ENCODE measurements around the gene ZNF789.

The ZNF789 gene

DNA sequence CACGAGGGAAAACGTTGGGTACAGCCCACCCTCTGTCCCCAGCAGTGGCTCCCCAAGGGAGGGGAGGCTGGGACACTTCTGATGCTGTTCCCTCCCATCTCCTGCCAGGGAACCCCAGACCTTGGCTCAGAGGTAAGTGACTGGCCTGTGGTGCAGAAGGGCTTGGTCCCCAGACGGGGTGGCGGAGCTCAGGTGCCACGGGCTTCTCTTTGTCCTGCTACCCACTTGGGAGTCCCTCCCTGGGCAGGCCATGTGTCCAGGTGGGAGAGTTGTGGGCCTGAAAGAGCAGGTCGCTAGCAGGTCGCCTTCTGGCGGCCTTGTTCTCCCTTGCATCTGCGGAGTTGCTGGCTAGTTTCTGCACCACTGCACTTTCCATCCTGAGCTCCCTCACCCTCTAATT is 16.8 kb upstream of the ZNF789 start (continued):
- TF ChIP-seq, protein P1, sequence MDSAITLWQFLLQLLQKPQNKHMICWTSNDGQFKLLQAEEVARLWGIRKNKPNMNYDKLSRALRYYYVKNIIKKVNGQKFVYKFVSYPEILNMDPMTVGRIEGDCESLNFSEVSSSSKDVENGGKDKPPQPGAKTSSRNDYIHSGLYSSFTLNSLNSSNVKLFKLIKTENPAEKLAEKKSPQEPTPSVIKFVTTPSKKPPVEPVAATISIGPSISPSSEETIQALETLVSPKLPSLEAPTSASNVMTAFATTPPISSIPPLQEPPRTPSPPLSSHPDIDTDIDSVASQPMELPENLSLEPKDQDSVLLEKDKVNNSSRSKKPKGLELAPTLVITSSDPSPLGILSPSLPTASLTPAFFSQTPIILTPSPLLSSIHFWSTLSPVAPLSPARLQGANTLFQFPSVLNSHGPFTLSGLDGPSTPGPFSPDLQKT (IDR thresholded peaks at IDR 0.05; ENCODE audit: borderline replicate concordance, low read depth, low read length): no peak
- TF ChIP-seq ZIC2 (tag by site-specific recombination; IDR thresholded peaks at IDR 0.05): no peak
- TF ChIP-seq TCF7L2 (IDR thresholded peaks at IDR 0.05; ENCODE audit: borderline replicate concordance, low read depth, low read length): no peak
- TF ChIP-seq, protein P2, sequence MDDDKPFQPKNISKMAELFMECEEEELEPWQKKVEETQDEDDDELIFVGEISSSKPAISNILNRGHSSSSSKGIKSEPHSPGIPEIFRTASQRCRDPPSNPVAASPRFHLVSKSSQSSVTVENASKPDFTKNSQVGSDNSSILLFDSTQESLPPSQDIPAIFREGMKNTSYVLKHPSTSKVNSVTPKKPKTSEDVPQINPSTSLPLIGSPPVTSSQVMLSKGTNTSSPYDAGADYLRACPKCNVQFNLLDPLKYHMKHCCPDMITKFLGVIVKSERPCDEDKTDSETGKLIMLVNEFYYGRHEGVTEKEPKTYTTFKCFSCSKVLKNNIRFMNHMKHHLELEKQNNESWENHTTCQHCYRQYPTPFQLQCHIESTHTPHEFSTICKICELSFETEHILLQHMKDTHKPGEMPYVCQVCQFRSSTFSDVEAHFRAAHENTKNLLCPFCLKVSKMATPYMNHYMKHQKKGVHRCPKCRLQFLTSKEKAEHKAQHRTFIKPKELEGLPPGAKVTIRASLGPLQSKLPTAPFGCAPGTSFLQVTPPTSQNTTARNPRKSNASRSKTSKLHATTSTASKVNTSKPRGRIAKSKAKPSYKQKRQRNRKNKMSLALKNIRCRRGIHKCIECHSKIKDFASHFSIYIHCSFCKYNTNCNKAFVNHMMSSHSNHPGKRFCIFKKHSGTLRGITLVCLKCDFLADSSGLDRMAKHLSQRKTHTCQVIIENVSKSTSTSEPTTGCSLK (tag by site-specific recombination; IDR thresholded peaks at IDR 0.05): no peak

DNA sequence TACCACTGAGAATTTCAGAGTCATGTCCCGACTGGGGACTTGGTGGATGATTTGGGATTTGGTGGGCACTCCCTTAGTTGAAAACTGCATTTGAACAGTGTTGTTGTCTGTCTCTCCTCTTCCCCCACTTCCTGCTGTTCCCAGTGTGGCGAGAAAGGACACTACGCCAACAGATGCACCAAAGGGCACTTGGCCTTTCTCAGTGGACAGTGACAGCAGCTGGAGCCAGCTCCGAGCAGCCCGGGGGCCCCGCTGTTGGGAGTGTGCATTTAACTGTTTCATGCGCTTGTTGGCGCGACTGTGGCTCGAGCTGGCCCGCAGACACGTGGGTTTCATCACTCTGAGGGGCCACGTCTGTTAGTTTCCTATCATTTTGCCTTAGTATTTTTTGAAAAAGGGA is 16.4 kb upstream of the ZNF789 start:
- POLR2A ChIA-PET: interaction anchor here (0.6 to 1.5 kb wide), 4 partner anchors 10 to 359 kb away, joined by 3 to 4 read pairs (median 4); partner anchors contain the start of genes CPSF4, PTCD1 and ZNF394
- CTCF ChIA-PET: no interaction called here
- Histone ChIP-seq H3K4me1 (ENCODE audit: control insufficient read depth, insufficient read depth, low read length) (no peaks in the 10 kb centered on the region), H3K36me3 (ENCODE audit: control insufficient read depth in 2 of 2, insufficient read depth in 1 of 2, low read length in 2 of 2) (peaks cover 11 to 97% of the 10 kb centered on the region in 2 experiments; a peak in 2 of 3 replicates), H3K27ac (ENCODE audit: extremely low read depth, low read depth, low read length) (no peak overlapping the region), H3K9me3 (ENCODE audit: control insufficient read depth, insufficient read depth, low read depth, low read length) (no peaks in the 10 kb centered on the region), H3K4me3 (ENCODE audit: low read depth, low read length) (no peak overlapping the region)
- TF ChIP-seq SP2 (tag by site-specific recombination; IDR thresholded peaks at IDR 0.05): no peak
- TF ChIP-seq, protein P3, sequence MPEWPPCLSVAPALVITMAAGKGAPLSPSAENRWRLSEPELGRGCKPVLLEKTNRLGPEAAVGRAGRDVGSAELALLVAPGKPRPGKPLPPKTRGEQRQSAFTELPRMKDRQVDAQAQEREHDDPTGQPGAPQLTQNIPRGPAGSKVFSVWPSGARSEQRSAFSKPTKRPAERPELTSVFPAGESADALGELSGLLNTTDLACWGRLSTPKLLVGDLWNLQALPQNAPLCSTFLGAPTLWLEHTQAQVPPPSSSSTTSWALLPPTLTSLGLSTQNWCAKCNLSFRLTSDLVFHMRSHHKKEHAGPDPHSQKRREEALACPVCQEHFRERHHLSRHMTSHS (tag by site-specific recombination; IDR thresholded peaks at IDR 0.05): no peak
- TF ChIP-seq, protein P4, sequence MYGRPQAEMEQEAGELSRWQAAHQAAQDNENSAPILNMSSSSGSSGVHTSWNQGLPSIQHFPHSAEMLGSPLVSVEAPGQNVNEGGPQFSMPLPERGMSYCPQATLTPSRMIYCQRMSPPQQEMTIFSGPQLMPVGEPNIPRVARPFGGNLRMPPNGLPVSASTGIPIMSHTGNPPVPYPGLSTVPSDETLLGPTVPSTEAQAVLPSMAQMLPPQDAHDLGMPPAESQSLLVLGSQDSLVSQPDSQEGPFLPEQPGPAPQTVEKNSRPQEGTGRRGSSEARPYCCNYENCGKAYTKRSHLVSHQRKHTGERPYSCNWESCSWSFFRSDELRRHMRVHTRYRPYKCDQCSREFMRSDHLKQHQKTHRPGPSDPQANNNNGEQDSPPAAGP (tag by site-specific recombination; IDR thresholded peaks at IDR 0.05): no peak
- no peak for TF ChIP-seq ZNF701 (tag by site-specific recombination; IDR thresholded peaks at IDR 0.05)
- TF ChIP-seq ZNF175 (tag by site-specific recombination; IDR thresholded peaks at IDR 0.05): no peak
- TF ChIP-seq KLF16 (tag by site-specific recombination; IDR thresholded peaks at IDR 0.05): no peak
- no peak for TF ChIP-seq ZNF777 (tag by site-specific recombination; IDR thresholded peaks at IDR 0.05; ENCODE audit: borderline replicate concordance)
- TF ChIP-seq, protein P5, sequence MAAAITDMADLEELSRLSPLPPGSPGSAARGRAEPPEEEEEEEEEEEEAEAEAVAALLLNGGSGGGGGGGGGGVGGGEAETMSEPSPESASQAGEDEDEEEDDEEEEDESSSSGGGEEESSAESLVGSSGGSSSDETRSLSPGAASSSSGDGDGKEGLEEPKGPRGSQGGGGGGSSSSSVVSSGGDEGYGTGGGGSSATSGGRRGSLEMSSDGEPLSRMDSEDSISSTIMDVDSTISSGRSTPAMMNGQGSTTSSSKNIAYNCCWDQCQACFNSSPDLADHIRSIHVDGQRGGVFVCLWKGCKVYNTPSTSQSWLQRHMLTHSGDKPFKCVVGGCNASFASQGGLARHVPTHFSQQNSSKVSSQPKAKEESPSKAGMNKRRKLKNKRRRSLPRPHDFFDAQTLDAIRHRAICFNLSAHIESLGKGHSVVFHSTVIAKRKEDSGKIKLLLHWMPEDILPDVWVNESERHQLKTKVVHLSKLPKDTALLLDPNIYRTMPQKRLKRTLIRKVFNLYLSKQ (tag by site-specific recombination; IDR thresholded peaks at IDR 0.05; ENCODE audit: borderline replicate concordance): no peak
- TF ChIP-seq ZNF223 (tag by site-specific recombination; IDR thresholded peaks at IDR 0.05): no peak
- TF ChIP-seq GFI1B (tag by site-specific recombination; IDR thresholded peaks at IDR 0.05): no peak
- TF ChIP-seq ZNF24 (tag by site-specific recombination; IDR thresholded peaks at IDR 0.05): no peak
- TF ChIP-seq, protein P6, sequence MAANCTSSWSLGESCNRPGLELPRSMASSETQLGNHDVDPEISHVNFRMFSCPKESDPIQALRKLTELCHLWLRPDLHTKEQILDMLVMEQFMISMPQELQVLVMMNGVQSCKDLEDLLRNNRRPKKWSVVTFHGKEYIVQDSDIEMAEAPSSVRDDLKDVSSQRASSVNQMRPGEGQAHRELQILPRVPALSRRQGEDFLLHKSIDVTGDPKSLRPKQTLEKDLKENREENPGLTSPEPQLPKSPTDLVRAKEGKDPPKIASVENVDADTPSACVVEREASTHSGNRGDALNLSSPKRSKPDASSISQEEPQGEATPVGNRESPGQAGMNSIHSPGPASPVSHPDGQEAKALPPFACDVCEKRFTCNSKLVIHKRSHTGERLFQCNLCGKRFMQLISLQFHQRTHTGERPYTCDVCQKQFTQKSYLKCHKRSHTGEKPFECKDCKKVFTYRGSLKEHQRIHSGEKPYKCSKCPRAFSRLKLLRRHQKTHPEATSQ (tag by site-specific recombination; IDR thresholded peaks at IDR 0.05): no peak
- no peak for TF ChIP-seq ZNF677 (tag by site-specific recombination; IDR thresholded peaks at IDR 0.05)
- no peak for TF ChIP-seq ZNF423 (tag by site-specific recombination; IDR thresholded peaks at IDR 0.05)
- TF ChIP-seq ZSCAN16 (tag by site-specific recombination; IDR thresholded peaks at IDR 0.05): no peak
- TF ChIP-seq ZFP3 (tag by site-specific recombination; IDR thresholded peaks at IDR 0.05; ENCODE audit: low read depth): no peak
- TF ChIP-seq ZNF785 (tag by site-specific recombination; IDR thresholded peaks at IDR 0.05): no peak

All from HEK293 (cell line).